ENCODE measurements around the gene TPTE2.
"Not testable (repeated sequence)": the region's sequence is repeated elsewhere in the genome, so short reads cannot be mapped to it uniquely, and the experiment has no call there.

Gene TPTE2

GRCh38 chr13:19561127-19561582 lies at the start of gene TPTE2:
TPTE2 (minus strand) TSS chr13:19561532; CDS start chr13:19503234, 58,298 bp downstream.
- DNase-seq = not testable (repeated sequence)

- DNase-seq = no peak
Measured at GRCh38 chr13:19607523-19608078, 46.3 kb upstream of the TPTE2 start.

- no peak for DNase-seq
Measured at GRCh38 chr13:19606737-19607136, 45.4 kb upstream of the TPTE2 start.

GRCh38 chr13:19606152-19606551 lies 44.8 kb upstream of the TPTE2 start:
- no peak for DNase-seq

GRCh38 chr13:19605161-19605955 lies 44.0 kb upstream of the TPTE2 start:
- no peak for DNase-seq

GRCh38 chr13:19604306-19604705 lies 43.0 kb upstream of the TPTE2 start:
- DNase-seq = no peak

- DNase-seq = no peak
Measured at GRCh38 chr13:19601749-19602725, 40.7 kb upstream of the TPTE2 start.

- DNase-seq = peak in 1 of 2 donors; percentile 13
Measured at GRCh38 chr13:19597523-19597922, 36.2 kb upstream of the TPTE2 start.

- DNase-seq = no peak
Measured at GRCh38 chr13:19596960-19597361, 35.6 kb upstream of the TPTE2 start.

- no peak for DNase-seq
Measured at GRCh38 chr13:19596086-19596485, 34.8 kb upstream of the TPTE2 start.

- no peak for DNase-seq
Measured at GRCh38 chr13:19592657-19593180, 31.4 kb upstream of the TPTE2 start.

- peak in 1 of 2 donors; percentile 13 for DNase-seq
Measured at GRCh38 chr13:19591864-19592263, 30.5 kb upstream of the TPTE2 start.

- DNase-seq = no peak
Measured at GRCh38 chr13:19590423-19590822, 29.1 kb upstream of the TPTE2 start.

- no peak for DNase-seq
Measured at GRCh38 chr13:19589312-19589711, 28.0 kb upstream of the TPTE2 start.

GRCh38 chr13:19587635-19588300 lies 26.4 kb upstream of the TPTE2 start:
- peak in 1 of 2 donors; percentile 12 for DNase-seq

- DNase-seq = peak; percentile 51 to 55
Measured at GRCh38 chr13:19586904-19587634, 25.7 kb upstream of the TPTE2 start.

GRCh38 chr13:19581675-19582074 lies 20.3 kb upstream of the TPTE2 start:
- no peak for DNase-seq

GRCh38 chr13:19575230-19575629 lies 13.9 kb upstream of the TPTE2 start:
- no peak for DNase-seq

- DNase-seq = no peak
Measured at GRCh38 chr13:19573120-19573716, 11.9 kb upstream of the TPTE2 start.

GRCh38 chr13:19572280-19572679 lies 10.9 kb upstream of the TPTE2 start:
- DNase-seq = no peak
